PC-3 (cell line): ENCODE data around the gene LINC00237.

Source experiments
- EZH2 ChIP-seq: fragments of 300-600 bp; sonication (generic); IDR thresholded peaks from one replicate; pipeline ENCODE4 v1.6.1; 2017; ENCODE audit warnings: antibody characterized with exemption, mild to moderate bottlenecking, low read length; ENCODE audit not compliant: unreplicated experiment
- EZH2phosphoT487 ChIP-seq: fragments of 300-600 bp; sonication (generic); IDR thresholded peaks from 2 replicates; pipeline ENCODE4 v1.6.1; 2018; ENCODE audit warnings: mild to moderate bottlenecking, antibody characterized with exemption, low read length, borderline replicate concordance
- TF ChIP-seq, protein P1 (sequence below): fragments of 300-600 bp; sonication (generic); conservative IDR thresholded peaks from 2 replicates; pipeline ENCODE4 v1.5.1; 2017; ENCODE audit warnings: antibody characterized with exemption, low read depth, mild to moderate bottlenecking, low read length

DNA sequence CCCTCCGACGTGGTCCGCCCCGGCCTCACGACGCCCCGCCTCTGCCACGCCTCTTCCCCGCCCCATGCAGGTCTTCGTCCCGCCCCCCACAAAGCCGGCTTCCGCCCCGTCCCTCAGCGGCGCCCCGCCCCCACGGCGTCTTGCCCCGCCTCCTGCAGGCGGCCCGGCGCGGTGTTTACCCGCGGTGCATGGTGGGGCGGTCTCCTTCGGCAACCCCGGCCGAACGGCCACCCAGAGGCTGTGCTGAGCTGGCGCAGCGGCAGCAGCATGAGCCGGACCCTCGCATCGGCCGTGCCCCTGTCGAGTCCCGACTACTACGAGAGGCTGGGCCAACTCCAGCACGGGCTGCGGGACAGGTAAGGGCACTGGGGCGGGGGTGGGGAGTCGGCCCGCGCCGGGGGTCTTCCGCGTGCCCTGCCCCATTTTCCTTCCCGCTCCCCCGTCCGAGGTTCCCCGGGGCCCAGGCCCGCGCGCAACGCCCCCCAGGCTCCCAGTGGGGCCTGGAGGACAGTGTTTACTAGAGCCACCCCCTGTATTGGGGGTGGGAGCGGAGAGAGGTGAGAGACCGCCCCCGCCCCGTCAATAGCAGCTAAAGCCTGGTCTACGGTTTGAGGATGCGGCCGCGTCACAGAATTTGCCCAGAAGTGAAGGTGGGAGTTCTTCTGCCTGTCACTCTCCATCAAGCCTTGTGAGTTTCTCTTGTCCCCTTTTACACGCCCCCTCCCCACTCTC is 19.9 kb upstream of the LINC00237 start, which contains the start of gene KIZ:
- TF ChIP-seq, protein P1, sequence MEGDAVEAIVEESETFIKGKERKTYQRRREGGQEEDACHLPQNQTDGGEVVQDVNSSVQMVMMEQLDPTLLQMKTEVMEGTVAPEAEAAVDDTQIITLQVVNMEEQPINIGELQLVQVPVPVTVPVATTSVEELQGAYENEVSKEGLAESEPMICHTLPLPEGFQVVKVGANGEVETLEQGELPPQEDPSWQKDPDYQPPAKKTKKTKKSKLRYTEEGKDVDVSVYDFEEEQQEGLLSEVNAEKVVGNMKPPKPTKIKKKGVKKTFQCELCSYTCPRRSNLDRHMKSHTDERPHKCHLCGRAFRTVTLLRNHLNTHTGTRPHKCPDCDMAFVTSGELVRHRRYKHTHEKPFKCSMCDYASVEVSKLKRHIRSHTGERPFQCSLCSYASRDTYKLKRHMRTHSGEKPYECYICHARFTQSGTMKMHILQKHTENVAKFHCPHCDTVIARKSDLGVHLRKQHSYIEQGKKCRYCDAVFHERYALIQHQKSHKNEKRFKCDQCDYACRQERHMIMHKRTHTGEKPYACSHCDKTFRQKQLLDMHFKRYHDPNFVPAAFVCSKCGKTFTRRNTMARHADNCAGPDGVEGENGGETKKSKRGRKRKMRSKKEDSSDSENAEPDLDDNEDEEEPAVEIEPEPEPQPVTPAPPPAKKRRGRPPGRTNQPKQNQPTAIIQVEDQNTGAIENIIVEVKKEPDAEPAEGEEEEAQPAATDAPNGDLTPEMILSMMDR, result no peak
- no peak for TF ChIP-seq EZH2
- no peak for TF ChIP-seq EZH2phosphoT487
